GM18951 (cell line): ENCODE results near the gene C1orf159.

Experiments used
- POLR2A ChIP-seq: IDR thresholded peaks from 4 replicates; pipeline ENCODE4 v1.6.1; 2011; ENCODE audit warnings: mild to moderate bottlenecking; ENCODE audit not compliant: insufficient read length, insufficient read depth; ENCODE audit errors: extremely low read depth
- in situ Hi-C: fragments of 300-500 bp; cut with MboI; formaldehyde crosslinking; loops from one replicate; pipeline ENCODE4 v1.12.0; 2022; ENCODE audit warnings: low sequenced_read_pairs, mixed read lengths, inconsistent platforms; ENCODE audit not compliant: unreplicated experiment

Gene C1orf159

DNA sequence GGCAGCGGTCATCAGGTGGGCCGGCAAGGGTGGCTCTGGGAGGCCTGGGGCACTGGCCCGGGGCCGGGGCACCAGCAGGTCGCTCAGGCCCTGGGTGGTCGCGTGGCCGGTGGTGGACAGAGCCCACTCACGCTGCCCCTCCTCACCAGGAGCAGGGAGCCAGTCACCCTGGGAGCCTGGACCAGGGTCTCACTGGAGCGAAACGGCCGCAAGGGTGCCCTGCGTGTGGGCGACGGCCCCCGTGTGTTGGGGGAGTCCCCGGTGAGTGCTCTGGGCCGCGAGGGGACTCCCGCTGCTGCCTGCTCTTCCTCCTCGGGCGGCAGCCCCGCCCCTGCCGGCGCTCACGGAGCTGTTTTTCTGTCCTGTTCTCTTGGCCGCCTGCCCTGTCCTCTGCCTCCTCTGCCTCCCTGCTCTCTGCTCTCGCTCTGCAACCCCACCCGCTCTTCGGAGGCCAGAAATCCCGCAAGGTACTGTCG is 65.3 kb downstream of the C1orf159 start:
- no peak for TF ChIP-seq POLR2A
- in situ Hi-C loops = no loop called here

DNA sequence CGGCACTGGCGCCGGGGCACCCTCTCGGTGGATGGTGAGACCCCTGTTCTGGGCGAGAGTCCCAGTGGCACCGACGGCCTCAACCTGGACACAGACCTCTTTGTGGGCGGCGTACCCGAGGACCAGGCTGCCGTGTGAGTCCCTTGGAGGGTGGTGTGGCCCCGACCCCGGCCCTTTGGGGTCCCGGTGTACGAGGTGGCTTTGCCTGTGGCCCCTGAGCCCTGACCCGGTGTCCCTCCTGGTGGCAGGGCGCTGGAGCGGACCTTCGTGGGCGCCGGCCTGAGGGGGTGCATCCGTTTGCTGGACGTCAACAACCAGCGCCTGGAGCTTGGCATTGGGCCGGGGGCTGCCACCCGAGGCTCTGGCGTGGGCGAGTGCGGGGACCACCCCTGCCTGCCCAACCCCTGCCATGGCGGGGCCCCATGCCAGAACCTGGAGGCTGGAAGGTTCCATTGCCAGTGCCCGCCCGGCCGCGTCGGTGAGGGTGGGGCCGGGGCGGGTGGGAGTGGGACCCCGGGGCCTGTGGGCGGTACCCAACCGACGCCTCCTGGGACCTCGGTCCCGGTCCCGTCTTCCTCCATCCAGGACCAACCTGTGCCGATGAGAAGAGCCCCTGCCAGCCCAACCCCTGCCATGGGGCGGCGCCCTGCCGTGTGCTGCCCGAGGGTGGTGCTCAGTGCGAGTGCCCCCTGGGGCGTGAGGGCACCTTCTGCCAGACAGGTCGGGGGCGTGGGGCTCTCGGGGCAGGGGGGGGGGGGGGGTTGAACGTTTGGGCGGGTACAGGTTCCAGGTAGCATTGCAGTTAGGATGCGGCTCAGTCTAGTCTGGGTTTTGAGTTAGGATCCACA is 66.3 kb downstream of the C1orf159 start:
- no peak for TF ChIP-seq POLR2A
- in situ Hi-C loops = no loop called here

DNA sequence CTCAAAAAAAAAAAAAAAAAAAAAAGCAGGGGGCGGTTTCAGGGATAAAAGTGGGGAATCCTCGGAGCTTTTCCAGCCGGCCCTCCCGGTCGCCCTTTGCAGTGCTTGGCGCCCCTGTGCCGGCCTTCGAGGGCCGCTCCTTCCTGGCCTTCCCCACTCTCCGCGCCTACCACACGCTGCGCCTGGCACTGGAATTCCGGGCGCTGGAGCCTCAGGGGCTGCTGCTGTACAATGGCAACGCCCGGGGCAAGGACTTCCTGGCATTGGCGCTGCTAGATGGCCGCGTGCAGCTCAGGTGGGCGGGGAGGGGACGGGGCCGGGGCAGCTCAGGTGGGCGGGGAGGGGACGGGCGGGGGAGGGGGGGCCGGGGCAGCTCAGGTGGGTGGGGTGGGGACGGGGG is 67.1 kb downstream of the C1orf159 start:
- no peak for TF ChIP-seq POLR2A
- in situ Hi-C loops = no loop called here

DNA sequence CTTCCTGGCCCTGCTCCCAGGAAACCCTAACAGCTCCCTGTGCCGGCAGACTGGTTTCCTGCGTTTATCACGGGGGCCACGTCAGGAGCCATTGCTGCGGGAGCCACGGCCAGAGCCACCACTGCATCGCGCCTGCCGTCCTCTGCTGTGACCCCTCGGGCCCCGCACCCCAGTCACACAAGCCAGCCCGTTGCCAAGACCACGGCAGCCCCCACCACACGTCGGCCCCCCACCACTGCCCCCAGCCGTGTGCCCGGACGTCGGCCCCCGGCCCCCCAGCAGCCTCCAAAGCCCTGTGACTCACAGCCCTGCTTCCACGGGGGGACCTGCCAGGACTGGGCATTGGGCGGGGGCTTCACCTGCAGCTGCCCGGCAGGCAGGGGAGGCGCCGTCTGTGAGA is 67.9 kb downstream of the C1orf159 start:
- in situ Hi-C loops = no loop called here
- TF ChIP-seq POLR2A = no peak

DNA sequence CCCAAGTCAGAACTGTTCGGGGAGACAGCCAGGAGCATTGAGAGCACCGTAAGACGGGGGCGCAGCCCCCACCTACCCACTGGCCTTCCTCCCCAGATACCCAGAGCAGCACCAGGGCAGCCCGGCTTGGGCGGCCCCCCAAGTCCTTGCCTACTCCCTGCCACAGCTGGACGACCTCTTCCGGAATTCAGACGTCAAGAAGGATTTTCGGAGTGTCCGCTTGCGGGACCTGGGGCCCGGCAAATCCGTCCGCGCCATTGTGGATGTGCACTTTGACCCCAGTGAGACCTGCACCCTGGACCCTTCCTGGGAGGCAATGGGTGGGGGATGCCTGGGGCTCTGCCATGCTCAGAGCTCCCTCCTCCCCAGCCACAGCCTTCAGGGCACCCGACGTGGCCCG is 68.5 kb downstream of the C1orf159 start:
- in situ Hi-C loops = no loop called here
- TF ChIP-seq POLR2A = no peak

DNA sequence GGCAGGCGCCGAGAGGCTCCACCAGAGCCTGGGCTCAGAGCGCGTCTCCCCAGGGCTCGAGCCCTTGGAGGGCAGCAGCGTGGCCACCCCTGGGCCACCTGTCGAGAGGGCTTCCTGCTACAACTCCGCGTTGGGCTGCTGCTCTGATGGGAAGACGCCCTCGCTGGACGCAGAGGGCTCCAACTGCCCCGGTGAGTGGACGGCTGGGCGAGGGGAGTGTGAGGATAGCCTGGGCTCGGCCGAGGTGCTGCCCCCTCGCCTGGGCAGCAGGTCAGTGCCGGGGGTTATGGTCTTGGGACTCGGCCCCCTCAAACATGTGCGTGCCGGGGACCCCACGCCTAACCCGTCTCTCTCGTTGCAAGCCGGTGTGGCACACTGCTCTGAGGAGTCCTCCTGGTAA is 69.1 kb downstream of the C1orf159 start:
- in situ Hi-C loops = no loop called here
- TF ChIP-seq POLR2A = no peak

DNA sequence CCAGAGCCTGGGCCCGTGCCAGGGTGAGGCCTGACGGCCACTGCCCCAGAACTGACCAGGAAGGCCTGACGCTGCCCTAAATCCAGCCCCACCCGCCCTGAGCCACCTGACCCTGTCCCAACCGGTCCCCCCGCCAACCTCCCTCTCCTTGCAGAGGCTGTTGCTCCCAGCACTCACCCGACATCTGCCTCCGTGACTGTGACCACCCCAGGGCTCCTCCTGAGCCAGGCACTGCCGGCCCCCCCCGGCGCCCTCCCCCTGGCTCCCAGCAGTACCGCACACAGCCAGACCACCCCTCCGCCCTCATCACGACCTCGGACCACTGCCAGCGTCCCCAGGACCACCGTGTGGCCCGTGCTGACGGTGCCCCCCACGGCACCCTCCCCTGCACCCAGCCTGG is 69.6 kb downstream of the C1orf159 start:
- in situ Hi-C loops = no loop called here

DNA sequence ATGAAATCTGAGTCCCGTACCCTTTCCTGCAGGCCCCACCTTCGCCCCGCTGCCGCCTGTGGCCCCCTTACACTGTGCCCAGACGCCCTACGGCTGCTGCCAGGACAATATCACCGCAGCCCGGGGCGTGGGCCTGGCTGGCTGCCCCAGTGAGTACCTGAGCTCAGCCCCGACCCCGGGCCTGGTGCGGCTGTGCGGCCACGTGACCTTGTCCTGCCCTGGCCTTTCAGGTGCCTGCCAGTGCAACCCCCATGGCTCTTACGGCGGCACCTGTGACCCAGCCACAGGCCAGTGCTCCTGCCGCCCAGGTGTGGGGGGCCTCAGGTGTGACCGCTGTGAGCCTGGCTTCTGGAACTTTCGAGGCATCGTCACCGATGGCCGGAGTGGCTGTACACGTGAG is 70.8 kb downstream of the C1orf159 start:
- TF ChIP-seq POLR2A = no peak
- in situ Hi-C loops = no loop called here

More for the DNA sequence above, 69.6 kb downstream of the C1orf159 start:
- no peak for TF ChIP-seq POLR2A

DNA sequence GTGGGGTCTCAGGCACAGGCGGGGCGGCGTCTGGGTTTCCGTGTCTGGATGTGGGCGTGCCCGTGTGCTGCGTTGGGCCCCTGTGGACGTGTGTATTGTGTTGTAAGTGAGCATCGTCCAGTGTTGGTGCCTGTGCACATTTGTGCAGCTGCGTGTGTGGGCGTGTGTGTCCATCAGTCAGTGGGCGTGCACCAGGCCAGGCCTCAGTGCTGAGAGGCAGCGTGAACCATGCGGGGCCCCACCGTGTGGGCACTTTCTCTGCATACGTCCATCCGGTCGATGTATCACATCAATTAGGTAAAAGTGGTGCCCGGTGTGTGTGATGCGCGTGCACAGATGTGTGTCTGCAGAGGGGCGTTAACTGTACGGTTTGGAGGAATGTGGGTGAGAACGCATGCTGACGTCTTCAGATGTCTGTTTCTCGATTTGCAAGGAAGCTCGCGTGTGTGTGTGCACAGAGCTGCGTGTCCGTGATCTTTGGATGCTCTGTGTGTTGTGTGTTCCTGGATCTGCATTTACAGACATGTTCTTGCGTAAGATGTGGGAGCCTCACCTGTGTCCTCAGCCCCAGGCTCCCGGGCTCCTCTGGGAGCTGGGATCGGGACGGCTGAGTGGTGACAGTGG is 71.3 kb downstream of the C1orf159 start:
- in situ Hi-C loops = no loop called here
- TF ChIP-seq POLR2A = no peak

DNA sequence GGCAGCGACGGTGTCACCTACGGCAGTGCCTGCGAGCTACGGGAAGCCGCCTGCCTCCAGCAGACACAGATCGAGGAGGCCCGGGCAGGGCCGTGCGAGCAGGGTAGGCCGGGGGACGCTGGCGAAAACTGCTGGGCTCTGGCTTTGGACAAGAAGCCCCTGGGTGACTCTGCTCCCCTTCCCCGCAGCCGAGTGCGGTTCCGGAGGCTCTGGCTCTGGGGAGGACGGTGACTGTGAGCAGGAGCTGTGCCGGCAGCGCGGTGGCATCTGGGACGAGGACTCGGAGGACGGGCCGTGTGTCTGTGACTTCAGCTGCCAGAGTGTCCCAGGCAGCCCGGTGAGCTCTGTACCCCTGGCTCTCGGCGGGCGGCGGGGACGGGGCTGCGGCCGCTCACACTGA is 72.0 kb downstream of the C1orf159 start:
- no peak for TF ChIP-seq POLR2A
- in situ Hi-C loops = no loop called here

DNA sequence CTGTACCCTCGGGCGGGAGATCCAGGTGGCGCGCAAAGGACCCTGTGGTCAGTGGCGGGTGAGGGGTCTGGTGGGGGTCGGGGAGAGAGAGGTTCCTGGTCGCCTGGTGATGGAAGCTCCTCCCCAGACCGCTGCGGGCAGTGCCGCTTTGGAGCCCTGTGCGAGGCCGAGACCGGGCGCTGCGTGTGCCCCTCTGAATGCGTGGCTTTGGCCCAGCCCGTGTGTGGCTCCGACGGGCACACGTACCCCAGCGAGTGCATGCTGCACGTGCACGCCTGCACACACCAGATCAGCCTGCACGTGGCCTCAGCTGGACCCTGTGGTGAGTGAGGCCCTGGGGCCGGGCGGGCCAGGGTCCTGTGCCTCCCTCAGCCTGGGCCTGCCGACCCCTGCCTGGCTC is 72.5 kb downstream of the C1orf159 start:
- in situ Hi-C loops = no loop called here
- no peak for TF ChIP-seq POLR2A

DNA sequence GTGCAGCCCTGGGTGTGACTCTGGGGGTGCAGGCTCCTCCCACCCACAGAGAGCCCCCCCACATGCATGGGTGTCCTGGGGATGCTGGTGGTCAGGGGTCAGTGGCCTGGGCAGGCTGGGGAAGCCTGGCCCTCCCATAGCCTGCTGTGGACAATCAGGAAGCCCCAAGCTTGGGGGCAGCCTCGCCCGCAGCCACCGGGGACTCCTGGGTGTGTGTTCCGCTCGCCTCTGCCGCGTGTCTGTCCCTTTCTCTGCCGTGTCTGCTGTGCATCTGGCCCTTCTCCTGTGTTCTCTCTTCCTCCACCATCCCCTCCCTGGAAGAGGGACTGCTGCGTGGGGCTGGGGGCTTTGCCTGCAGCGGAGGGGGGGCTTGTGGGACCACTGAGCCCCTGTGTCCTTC is 73.1 kb downstream of the C1orf159 start:
- no peak for TF ChIP-seq POLR2A
- in situ Hi-C loops = no loop called here

DNA sequence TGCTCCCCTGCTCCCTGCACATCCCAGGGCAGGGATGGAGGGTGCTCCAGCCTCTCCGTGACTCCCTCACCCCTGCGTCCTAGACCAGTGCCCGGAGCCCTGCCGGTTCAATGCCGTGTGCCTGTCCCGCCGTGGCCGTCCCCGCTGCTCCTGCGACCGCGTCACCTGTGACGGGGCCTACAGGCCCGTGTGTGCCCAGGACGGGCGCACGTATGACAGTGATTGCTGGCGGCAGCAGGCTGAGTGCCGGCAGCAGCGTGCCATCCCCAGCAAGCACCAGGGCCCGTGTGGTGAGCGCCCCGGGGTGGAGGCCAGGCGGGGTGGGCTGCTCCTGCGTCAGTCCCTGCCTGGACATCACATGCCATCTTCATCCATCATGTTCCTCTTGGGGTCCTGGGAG is 74.0 kb downstream of the C1orf159 start:
- in situ Hi-C loops = no loop called here
- TF ChIP-seq POLR2A = no peak

DNA sequence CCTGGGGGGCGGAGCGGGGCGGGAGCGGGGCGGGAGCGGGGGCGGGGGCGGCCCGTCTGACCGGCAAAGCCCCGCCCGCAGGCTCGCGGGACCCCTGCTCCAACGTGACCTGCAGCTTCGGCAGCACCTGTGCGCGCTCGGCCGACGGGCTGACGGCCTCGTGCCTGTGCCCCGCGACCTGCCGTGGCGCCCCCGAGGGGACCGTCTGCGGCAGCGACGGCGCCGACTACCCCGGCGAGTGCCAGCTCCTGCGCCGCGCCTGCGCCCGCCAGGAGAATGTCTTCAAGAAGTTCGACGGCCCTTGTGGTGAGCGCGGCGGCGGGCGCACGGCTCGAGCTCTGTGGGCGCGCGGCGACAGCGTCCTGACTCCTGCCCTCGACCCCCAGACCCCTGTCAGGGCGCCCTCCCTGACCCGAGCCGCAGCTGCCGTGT is 74.8 kb downstream of the C1orf159 start:
- no peak for TF ChIP-seq POLR2A
- in situ Hi-C loops = no loop called here
